ENCODE results near the gene PRRX2. TPM values are rescaled to one million over a fixed set of nuclear protein-coding genes. Genes with fewer than 3 reads are reported as not detected.

Gene PRRX2
- total RNA-seq, 1 experiment from 2014 or later: 10.7 TPM

GRCh38 chr9:129704807-129705206, 39.4 kb downstream of the PRRX2 start:
- ATAC-seq: no peak
- Mint-ChIP-seq H3K27me3 (ENCODE audit: low read depth) (no peaks in the 10 kb centered on the region), H3K27ac (no peak overlapping the region), H3K9me3 (no peaks in the 10 kb centered on the region), H3K4me1 (peaks cover 5% of the 10 kb centered on the region), H3K4me3 (no peak overlapping the region), H3K36me3 (no peaks in the 10 kb centered on the region)
- ChIA-PET CTCF (interaction anchor here (0.9 kb wide), 2 partner anchors 22 to 62 kb away, joined by 3 to 5 read pairs; no protein-coding TSS in a partner anchor), POLR2A (no interaction called here)
- no peak for TF ChIP-seq E2F5 (CRISPR knock-in tag; IDR thresholded peaks at IDR 0.05)
- no peak for TF ChIP-seq GRHL2 (CRISPR knock-in tag; IDR thresholded peaks at IDR 0.05; ENCODE audit: insufficient replicate concordance, severe bottlenecking)
- TF ChIP-seq ESRRA (CRISPR knock-in tag; IDR thresholded peaks at IDR 0.05; ENCODE audit: borderline replicate concordance): no peak
- no peak for TF ChIP-seq ZNF671 (CRISPR knock-in tag; IDR thresholded peaks at IDR 0.05)
- no peak for TF ChIP-seq FOXK1 (CRISPR knock-in tag; IDR thresholded peaks at IDR 0.05)
- no peak for TF ChIP-seq ZNF532 (CRISPR knock-in tag; IDR thresholded peaks at IDR 0.05; ENCODE audit: borderline replicate concordance)
- no peak for TF ChIP-seq SP1 (CRISPR knock-in tag; conservative IDR thresholded peaks at IDR 0.05)
- no peak for TF ChIP-seq RORB (CRISPR knock-in tag; IDR thresholded peaks at IDR 0.05)
- no peak for DNase-seq (ENCODE audit: low spot score)

GRCh38 chr9:129708793-129709192, 43.3 kb downstream of the PRRX2 start:
- H3K27me3 Mint-ChIP-seq (ENCODE audit: low read depth): no peaks in the 10 kb centered on the region
- no peak overlapping the region for H3K27ac Mint-ChIP-seq
- ChIA-PET POLR2A (no interaction called here), CTCF (interaction anchor here (1.0 to 2.4 kb wide), 2 partner anchors 12 to 18 kb away, joined by 3 to 12 read pairs; no protein-coding TSS in a partner anchor)
- DNase-seq (ENCODE audit: low spot score) (no peak), ATAC-seq (no peak)
- peaks cover 12% of the 10 kb centered on the region for H3K4me1 Mint-ChIP-seq
- no peaks in the 10 kb centered on the region for H3K36me3 Mint-ChIP-seq
- no peaks in the 10 kb centered on the region for H3K9me3 Mint-ChIP-seq
- H3K4me3 Mint-ChIP-seq: no peak overlapping the region
- TF ChIP-seq, protein P1, sequence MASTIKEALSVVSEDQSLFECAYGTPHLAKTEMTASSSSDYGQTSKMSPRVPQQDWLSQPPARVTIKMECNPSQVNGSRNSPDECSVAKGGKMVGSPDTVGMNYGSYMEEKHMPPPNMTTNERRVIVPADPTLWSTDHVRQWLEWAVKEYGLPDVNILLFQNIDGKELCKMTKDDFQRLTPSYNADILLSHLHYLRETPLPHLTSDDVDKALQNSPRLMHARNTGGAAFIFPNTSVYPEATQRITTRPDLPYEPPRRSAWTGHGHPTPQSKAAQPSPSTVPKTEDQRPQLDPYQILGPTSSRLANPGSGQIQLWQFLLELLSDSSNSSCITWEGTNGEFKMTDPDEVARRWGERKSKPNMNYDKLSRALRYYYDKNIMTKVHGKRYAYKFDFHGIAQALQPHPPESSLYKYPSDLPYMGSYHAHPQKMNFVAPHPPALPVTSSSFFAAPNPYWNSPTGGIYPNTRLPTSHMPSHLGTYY (CRISPR knock-in tag; IDR thresholded peaks at IDR 0.05): no peak
- no peak for TF ChIP-seq TEAD1 (CRISPR knock-in tag; IDR thresholded peaks at IDR 0.05)
- TF ChIP-seq RELA (CRISPR knock-in tag; IDR thresholded peaks at IDR 0.05; ENCODE audit: borderline replicate concordance): no peak
- no peak for TF ChIP-seq ZNF232 (CRISPR knock-in tag; IDR thresholded peaks at IDR 0.05)

DNA sequence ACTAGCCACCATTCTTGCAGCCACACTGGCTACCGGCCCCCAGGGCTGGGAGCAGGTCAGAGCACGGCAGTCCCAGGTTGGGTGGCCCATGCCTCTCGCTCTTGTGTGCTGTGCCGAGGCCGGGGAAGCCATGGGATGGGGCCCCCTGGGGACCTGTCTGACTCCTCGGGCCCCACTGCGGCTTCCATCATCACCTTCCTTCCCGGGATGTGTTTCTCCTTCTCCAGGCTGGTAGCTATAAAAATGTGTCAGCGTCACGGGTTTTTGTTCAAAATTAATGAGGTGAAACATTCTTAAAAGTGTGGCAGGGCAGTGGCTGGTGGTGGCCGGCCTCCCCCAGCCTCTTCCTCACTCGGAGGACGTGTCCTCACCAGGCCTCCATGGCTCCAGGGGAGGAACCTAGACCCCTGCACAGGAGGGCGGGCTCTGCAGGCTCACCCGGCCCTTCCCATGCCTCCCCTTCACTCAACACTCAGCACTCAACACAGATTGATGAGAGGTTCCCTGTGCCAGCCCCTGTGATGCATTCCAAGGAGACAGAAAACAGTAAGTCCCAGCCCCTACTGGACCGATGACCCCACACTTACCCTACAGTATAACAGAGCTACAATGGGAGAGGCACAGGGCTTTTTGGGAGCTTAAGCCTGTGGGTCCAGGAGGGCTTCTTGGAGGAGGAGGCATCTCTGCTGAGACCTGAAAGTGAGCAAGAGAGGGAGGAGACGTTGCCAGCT, 44.2 kb downstream of the PRRX2 start:
- ChIA-PET CTCF (interaction anchor here (1.0 to 2.4 kb wide), 2 partner anchors 12 to 17 kb away, joined by 6 to 12 read pairs; no protein-coding TSS in a partner anchor), POLR2A (no interaction called here)
- Mint-ChIP-seq H3K4me1 (peaks cover 12% of the 10 kb centered on the region), H3K36me3 (no peaks in the 10 kb centered on the region), H3K4me3 (no peak overlapping the region), H3K9me3 (no peaks in the 10 kb centered on the region), H3K27me3 (ENCODE audit: low read depth) (no peaks in the 10 kb centered on the region), H3K27ac (no peak overlapping the region)
- TF ChIP-seq SMAD3 (CRISPR knock-in tag; IDR thresholded peaks at IDR 0.05; ENCODE audit: borderline replicate concordance) (no peak), ETV6 (CRISPR knock-in tag; IDR thresholded peaks at IDR 0.05) (no peak), USF2 (CRISPR knock-in tag; IDR thresholded peaks at IDR 0.05) (no peak), CREB1 (CRISPR knock-in tag; IDR thresholded peaks at IDR 0.05) (no peak), KAT7 (CRISPR knock-in tag; IDR thresholded peaks at IDR 0.05; ENCODE audit: borderline replicate concordance) (no peak), MXD4 (CRISPR knock-in tag; IDR thresholded peaks at IDR 0.05; ENCODE audit: borderline replicate concordance) (no peak), ZNF396 (CRISPR knock-in tag; IDR thresholded peaks at IDR 0.05; ENCODE audit: borderline replicate concordance) (no peak), TP53 (CRISPR knock-in tag; IDR thresholded peaks at IDR 0.05) (no peak)
- TF ChIP-seq, protein P2, sequence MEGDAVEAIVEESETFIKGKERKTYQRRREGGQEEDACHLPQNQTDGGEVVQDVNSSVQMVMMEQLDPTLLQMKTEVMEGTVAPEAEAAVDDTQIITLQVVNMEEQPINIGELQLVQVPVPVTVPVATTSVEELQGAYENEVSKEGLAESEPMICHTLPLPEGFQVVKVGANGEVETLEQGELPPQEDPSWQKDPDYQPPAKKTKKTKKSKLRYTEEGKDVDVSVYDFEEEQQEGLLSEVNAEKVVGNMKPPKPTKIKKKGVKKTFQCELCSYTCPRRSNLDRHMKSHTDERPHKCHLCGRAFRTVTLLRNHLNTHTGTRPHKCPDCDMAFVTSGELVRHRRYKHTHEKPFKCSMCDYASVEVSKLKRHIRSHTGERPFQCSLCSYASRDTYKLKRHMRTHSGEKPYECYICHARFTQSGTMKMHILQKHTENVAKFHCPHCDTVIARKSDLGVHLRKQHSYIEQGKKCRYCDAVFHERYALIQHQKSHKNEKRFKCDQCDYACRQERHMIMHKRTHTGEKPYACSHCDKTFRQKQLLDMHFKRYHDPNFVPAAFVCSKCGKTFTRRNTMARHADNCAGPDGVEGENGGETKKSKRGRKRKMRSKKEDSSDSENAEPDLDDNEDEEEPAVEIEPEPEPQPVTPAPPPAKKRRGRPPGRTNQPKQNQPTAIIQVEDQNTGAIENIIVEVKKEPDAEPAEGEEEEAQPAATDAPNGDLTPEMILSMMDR (IDR thresholded peaks at IDR 0.05): no peak
- no peak for ATAC-seq
- DNase-seq (ENCODE audit: low spot score): no peak

All from WTC11 (cell line).